Medulla oblongata (tissue), 1 donor: Measurements from ENCODE around the gene CYSLTR1.
A peak's percentile ranks its signal among the peaks of the same experiment; 100 is the strongest.
"Not testable (repeated sequence)": the region's sequence is repeated elsewhere in the genome, so short reads cannot be mapped to it uniquely, and the experiment has no call there.

Source experiments
- DNase-seq: peaks from one replicate; pipeline ENCODE4 v3.0.0-alpha.2; 2015; ENCODE audit errors: extremely low spot score

The CYSLTR1 gene, protein sequence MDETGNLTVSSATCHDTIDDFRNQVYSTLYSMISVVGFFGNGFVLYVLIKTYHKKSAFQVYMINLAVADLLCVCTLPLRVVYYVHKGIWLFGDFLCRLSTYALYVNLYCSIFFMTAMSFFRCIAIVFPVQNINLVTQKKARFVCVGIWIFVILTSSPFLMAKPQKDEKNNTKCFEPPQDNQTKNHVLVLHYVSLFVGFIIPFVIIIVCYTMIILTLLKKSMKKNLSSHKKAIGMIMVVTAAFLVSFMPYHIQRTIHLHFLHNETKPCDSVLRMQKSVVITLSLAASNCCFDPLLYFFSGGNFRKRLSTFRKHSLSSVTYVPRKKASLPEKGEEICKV

DNA sequence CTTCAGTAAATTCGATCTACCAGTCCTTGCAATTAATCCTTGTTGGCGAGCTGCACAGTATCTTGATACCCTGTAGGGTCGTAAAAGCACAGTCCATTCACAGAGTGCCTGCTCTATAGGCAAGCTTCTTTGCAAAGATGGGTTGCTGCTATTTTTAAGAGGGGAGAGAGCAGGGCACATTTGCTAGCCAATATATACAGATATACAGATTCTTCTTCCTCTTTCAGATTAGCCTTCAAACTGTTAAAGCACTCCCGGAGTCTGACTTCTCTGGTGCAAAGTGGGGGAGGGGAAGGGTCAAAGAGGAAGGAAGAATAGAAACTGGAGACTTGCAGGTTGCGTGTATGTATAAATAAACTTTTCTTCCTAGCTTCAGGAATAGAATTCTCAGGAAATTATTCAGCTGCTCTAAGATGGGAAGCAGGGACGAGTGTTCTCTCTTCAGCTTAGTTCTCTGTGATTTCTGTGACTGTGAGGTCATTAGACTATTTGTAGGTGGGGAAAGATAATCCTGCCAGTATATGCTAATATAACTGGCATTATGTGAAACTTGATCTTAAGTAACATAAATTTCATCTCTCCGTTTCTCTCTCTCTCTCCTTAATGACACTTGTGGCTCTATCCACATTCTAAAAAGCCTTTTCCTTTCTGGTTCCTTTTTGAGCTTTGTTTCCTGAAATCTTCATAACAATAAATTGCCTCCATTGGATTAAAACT, at the start of gene CYSLTR1:
Gene CYSLTR1 (minus strand): TSS at position 242 of the 717 bp plus-strand sequence. CDS start 53,865 bp downstream, outside the sequence.
- DNase-seq: peak; percentile 58

GRCh38 chrX:78377186-78377585, 49.8 kb upstream of the CYSLTR1 start:
- no peak for DNase-seq

- DNase-seq: no peak
Observed at GRCh38 chrX:78375894-78376293, 48.5 kb upstream of the CYSLTR1 start.

DNA sequence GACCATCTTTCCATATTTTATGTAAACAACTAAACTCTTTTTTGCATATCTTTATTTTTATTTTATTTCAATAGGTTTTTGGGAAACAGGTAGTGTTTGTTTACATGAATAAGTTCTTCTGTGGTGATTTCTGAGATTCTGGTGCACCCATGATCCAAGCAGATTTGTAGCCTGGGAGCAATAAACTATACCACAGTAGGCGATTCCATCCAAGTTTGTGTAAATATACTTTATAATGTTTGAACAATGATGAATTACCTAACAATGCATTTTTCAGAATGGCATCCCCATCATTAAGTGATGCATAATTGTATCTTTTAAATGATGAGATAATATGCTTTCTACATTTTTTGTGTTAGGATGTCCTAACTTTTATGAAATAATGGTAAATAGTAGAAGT, 39.2 kb upstream of the CYSLTR1 start:
- DNase-seq: no peak

- DNase-seq: no peak
Observed at GRCh38 chrX:78357342-78358055, 30.1 kb upstream of the CYSLTR1 start.

- DNase-seq: no peak
Observed at GRCh38 chrX:78333521-78333920, 6.1 kb upstream of the CYSLTR1 start.

- no peak for DNase-seq
Observed at GRCh38 chrX:78331708-78332107, 4.3 kb upstream of the CYSLTR1 start.

DNA sequence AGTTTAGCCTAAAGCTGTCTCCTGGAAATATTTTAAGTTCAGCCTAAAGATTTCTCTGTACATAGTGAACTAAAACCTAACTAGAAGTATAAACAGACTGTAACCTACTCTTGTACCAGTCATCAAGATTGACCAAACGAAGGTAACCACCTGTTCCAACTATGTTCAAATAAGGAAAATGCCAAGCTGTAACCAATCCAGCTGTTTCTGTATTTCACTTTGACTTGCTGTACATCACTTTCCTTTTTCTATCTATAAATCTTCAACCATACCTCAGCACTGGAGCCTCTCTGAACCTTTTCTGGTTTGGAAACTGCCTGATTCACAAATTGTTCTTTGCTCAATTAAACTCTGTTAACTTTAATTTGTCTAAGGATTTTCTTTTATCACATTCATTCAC, 3.1 kb upstream of the CYSLTR1 start:
- no peak for DNase-seq

DNA sequence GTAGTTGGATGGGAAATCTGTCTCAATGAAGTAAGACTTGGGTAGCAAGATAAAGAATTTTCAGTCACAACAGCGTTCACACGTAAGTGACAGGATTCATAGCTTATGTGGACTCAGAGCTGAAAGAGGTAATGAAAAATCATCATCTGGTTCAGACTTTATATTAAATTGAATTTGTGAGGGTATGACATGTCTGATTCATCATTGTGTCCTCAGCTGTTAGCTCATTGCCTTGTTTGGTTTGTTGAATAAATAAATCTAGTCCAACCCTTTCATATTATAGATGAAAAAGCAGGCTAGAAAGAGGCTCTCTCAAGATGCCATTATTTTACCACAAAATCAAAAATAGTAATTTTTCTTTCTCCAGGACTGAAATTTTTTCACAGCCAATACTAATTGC, 2.7 kb upstream of the CYSLTR1 start:
- DNase-seq: no peak

GRCh38 chrX:78329486-78329885, 2.1 kb upstream of the CYSLTR1 start:
- DNase-seq: no peak

DNA sequence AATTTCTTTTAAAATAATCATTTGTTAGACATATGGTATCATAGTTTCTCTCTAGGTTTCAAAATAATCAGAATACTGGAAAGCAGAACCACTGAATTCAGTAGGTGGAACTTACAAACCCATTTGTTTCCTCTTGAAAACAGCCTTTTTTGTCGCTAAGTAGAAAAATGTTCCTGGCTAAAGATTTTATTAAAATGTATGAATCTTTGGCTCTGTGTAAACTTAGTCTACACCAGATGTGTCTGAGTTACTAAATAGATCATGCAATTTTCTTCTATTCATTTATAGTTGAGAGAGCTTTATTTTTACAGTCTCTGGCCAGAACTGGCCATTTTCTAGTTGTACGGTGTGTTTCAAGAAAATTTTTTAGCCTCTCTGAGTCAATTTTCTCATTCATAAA, 1.0 kb downstream of the CYSLTR1 start:
- no peak for DNase-seq

- no peak for DNase-seq
Observed at GRCh38 chrX:78322863-78323262, 4.5 kb downstream of the CYSLTR1 start.

DNA sequence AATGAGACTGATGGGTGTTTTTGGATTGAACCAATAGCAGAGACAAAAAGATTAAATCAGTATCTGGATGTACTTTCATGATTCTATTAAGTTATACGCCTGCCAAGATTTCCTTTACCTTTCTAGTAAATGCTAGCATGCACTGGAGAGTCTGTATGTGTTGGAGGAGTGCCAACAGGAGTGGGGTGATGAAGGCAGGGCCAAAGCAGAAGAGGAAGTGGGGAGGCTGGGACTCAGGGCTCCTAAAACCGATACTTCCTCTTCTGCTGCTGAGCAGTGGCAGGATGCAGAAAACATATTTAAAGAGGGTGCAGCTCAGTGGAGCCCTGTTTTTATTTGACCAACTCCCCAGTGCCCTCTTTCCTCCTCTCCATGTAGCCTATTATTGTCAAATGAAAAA, 5.6 kb downstream of the CYSLTR1 start:
- DNase-seq: peak; percentile 28

DNA sequence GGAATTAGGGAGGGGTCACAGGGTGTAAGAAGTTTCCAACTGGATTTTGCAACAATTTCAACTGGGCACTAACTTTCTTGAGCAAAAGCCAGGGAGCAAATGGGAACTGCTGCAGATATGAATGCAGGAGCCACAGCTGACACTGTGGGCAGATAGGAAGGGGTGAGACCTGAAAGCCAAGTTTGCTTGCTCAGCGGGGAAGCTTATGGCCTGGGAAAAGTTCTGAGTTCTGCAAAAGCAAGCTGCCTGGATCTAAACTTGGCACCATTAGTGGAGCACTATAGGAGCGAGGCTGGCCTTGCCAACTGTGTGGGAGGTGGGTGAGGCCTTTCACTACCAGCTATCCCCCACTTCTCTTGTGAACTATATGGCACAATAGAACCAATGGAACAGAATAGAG, 11.1 kb downstream of the CYSLTR1 start:
- no peak for DNase-seq

- no peak for DNase-seq
Observed at GRCh38 chrX:78315745-78316144, 11.7 kb downstream of the CYSLTR1 start.

DNA sequence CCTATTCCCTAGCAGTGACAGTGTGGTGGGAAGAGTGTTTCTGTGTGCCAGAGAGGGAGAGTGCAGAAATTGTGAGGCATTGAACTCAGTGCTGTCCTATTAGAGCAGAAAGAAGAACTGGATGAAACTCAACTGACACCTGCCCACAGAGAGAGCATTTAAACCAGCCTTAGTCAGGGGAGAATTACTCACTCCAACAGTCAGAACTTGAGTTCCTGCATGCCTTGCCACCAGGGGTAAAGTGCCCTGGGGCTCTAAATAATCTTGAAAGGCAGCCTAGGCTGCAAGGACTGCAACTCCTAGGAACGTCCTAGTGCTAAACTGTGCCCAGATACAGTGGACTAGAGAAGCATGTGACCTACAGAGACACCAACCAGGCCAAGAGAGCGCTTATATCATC, 12.8 kb downstream of the CYSLTR1 start:
- no peak for DNase-seq

GRCh38 chrX:78313526-78313925, 13.9 kb downstream of the CYSLTR1 start:
- DNase-seq: no peak

DNA sequence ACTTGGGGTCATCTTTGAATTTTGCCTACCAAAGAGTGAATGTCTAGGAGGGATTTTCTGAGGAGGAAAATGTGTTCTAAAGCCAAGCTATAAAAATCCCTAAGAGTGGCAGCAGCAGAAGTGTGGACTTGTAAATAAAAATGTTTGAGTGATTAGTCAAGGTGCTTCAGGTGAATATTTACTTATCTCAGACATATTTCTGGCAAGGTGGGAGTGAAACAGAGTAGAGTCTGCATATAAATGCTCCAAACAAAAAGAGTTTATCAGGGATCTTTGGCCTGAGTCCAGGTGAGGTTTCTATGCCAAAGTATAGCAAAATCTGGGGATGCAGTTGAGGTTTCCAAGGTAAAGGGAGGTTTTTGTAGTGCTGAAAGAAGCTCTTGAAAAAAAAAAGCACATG, 19.7 kb downstream of the CYSLTR1 start:
- DNase-seq: no peak

DNA sequence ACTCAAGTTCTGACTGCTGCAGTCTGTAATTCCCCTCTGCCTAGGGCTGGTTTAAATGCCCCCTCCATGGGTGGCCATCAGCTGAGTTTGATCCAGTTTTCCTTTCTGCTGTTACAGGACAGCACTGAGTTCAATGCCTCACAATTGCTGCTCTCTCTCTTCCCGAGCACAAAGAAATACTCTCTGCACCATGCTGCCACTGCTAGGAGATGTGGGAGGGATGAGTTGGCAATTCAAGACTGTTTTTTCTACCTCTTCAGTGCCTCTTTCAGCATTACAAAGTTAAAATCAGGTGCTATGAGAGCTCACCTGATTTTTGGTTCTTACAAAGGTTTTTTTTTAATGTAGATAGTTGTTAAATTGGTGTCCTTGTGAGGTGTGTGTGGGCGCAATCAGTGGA, 24.3 kb downstream of the CYSLTR1 start:
- no peak for DNase-seq

DNA sequence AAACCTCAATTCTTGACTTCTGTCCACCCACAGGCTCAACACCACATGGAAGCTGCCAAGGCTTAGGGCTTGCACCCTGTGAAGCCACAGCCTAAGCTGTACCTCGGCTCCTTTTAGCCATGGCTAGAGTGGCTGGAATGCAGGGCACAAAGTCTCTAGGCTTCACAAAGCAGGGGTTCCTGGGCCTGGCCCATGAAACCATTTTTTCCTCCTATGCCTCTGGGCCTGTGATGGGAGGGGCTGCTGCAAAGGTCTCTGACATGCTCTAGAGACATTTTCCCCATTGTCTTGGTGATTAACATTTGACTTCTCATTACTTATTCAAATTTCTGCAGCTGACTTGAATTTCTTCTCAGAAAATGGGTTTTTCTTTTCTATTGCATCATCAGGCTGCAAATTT, 26.5 kb downstream of the CYSLTR1 start:
- DNase-seq: not testable (repeated sequence)

GRCh38 chrX:78283511-78283910, 43.9 kb downstream of the CYSLTR1 start:
- DNase-seq: no peak

DNA sequence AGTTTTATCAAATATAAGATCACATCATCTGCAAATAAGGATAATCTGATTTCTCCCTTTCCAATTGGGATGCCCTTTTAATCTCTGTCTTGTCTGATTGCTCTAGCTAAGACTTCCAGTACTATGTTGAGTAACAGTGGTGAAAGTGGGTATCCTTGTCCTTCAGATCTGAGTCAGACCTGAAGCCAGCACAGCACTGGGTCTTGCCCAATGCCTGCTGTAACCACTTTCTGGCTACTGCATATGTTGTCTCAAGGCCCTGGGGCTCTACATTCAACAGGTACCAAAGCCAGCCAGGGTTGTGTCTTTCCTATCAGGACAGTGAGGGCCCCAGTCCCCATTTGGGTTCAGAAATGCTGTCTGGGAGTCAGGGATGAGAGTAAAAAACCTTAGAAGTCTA, 90.3 kb downstream of the CYSLTR1 start:
- DNase-seq: no peak

- not testable (repeated sequence) for DNase-seq
Observed at GRCh38 chrX:78226047-78226446, 101.4 kb downstream of the CYSLTR1 start.
